ENCODE measurements around the gene HSPA1L. TPM values are rescaled to one million over a fixed set of nuclear protein-coding genes. Genes with fewer than 3 reads are reported as not detected.
A peak's percentile ranks its signal among the peaks of the same experiment; 100 is the strongest.

The HSPA1L gene
- total RNA-seq, 1 donor from 2014 or later = 0.98 TPM

- peaks cover 29% of the 10 kb centered on the region for H3K36me3 Mint-ChIP-seq (ENCODE audit: low read depth, unreplicated experiment)
- peak overlapping the region; percentile 97 for H3K4me3 Mint-ChIP-seq (ENCODE audit: unreplicated experiment)
- peak overlapping the region; percentile 91 for H3K9ac ChIP-seq (ENCODE audit: low read length)
- H3K4me1 ChIP-seq (ENCODE audit: insufficient read depth, low read length) = peaks cover 34% of the 10 kb centered on the region
- peak overlapping the region; percentile 100 for H3K27ac Mint-ChIP-seq (ENCODE audit: unreplicated experiment)
- H3K27me3 Mint-ChIP-seq (ENCODE audit: low read depth, unreplicated experiment) = no peaks in the 10 kb centered on the region
- peak overlapping the region; percentile 77 for H2AFZ ChIP-seq (ENCODE audit: low read depth, low read length)
- H3K79me2 ChIP-seq (ENCODE audit: insufficient read depth, low read length) = peaks cover 73% of the 10 kb centered on the region
- H3K36me3 ChIP-seq (ENCODE audit: insufficient read depth, low read length) = peaks cover 24% of the 10 kb centered on the region
- no peaks in the 10 kb centered on the region for H3K9me3 ChIP-seq (ENCODE audit: insufficient read depth, low read depth, low read length)
- no peak for FAIRE-seq
- peak overlapping the region; percentile 96 for H3K27ac ChIP-seq (ENCODE audit: low read depth, low read length)
- DNase-seq (ENCODE audit: low read depth) = peak; percentile 57
- H3K4me2 ChIP-seq (ENCODE audit: low read length) = peak overlapping the region; percentile 100
- H3K9me3 Mint-ChIP-seq (ENCODE audit: unreplicated experiment) = no peaks in the 10 kb centered on the region
- peaks cover 18% of the 10 kb centered on the region for H3K4me1 Mint-ChIP-seq (ENCODE audit: low read depth, unreplicated experiment)
- H3K4me3 ChIP-seq (ENCODE audit: insufficient read depth, low read depth, low read length) = peak overlapping the region; percentile 93
- H4K20me1 ChIP-seq (ENCODE audit: insufficient read depth, low read length) = peaks cover 45% of the 10 kb centered on the region
- H3K27me3 ChIP-seq (ENCODE audit: insufficient read depth, low read length) = no peaks in the 10 kb centered on the region
- TF ChIP-seq, protein P1, sequence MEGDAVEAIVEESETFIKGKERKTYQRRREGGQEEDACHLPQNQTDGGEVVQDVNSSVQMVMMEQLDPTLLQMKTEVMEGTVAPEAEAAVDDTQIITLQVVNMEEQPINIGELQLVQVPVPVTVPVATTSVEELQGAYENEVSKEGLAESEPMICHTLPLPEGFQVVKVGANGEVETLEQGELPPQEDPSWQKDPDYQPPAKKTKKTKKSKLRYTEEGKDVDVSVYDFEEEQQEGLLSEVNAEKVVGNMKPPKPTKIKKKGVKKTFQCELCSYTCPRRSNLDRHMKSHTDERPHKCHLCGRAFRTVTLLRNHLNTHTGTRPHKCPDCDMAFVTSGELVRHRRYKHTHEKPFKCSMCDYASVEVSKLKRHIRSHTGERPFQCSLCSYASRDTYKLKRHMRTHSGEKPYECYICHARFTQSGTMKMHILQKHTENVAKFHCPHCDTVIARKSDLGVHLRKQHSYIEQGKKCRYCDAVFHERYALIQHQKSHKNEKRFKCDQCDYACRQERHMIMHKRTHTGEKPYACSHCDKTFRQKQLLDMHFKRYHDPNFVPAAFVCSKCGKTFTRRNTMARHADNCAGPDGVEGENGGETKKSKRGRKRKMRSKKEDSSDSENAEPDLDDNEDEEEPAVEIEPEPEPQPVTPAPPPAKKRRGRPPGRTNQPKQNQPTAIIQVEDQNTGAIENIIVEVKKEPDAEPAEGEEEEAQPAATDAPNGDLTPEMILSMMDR (IDR thresholded peaks at IDR 0.05; ENCODE audit: insufficient read depth, low read depth, low read length) = no peak
- no peak for TF ChIP-seq EZH2 (IDR thresholded peaks at IDR 0.05; ENCODE audit: insufficient read depth, low read length)
Measured at GRCh38 chr6:31834367-31835250, 19.5 kb upstream of the HSPA1L start.

GRCh38 chr6:31831350-31832215, 16.5 kb upstream of the HSPA1L start:
- Mint-ChIP-seq H3K4me1 (ENCODE audit: low read depth, unreplicated experiment) (peaks cover 10% of the 10 kb centered on the region), H3K9me3 (ENCODE audit: unreplicated experiment) (no peaks in the 10 kb centered on the region), H3K4me3 (ENCODE audit: unreplicated experiment) (peak overlapping the region; percentile 96), H3K36me3 (ENCODE audit: low read depth, unreplicated experiment) (peaks cover 13% of the 10 kb centered on the region), H3K27ac (ENCODE audit: unreplicated experiment) (no peak overlapping the region), H3K27me3 (ENCODE audit: low read depth, unreplicated experiment) (no peaks in the 10 kb centered on the region)
- H3K4me1 ChIP-seq (ENCODE audit: insufficient read depth, low read length) = peaks cover 17% of the 10 kb centered on the region
- peaks cover 51% of the 10 kb centered on the region for H3K79me2 ChIP-seq (ENCODE audit: insufficient read depth, low read length)
- H3K9ac ChIP-seq (ENCODE audit: low read length) = no peak overlapping the region
- H3K27ac ChIP-seq (ENCODE audit: low read depth, low read length) = no peak overlapping the region
- DNase-seq (ENCODE audit: low read depth) = no peak
- H3K9me3 ChIP-seq (ENCODE audit: insufficient read depth, low read depth, low read length) = no peaks in the 10 kb centered on the region
- peaks cover 16% of the 10 kb centered on the region for H4K20me1 ChIP-seq (ENCODE audit: insufficient read depth, low read length)
- no peak for TF ChIP-seq EZH2 (IDR thresholded peaks at IDR 0.05; ENCODE audit: insufficient read depth, low read length)
- TF ChIP-seq, protein P1 (IDR thresholded peaks at IDR 0.05; ENCODE audit: insufficient read depth, low read depth, low read length) = no peak
- H3K36me3 ChIP-seq (ENCODE audit: insufficient read depth, low read length) = no peaks in the 10 kb centered on the region
- H3K27me3 ChIP-seq (ENCODE audit: insufficient read depth, low read length) = no peaks in the 10 kb centered on the region
- H3K4me2 ChIP-seq (ENCODE audit: low read length) = peak overlapping the region; percentile 87
- H3K4me3 ChIP-seq (ENCODE audit: insufficient read depth, low read depth, low read length) = no peak overlapping the region
- no peak overlapping the region for H2AFZ ChIP-seq (ENCODE audit: low read depth, low read length)
- FAIRE-seq = no peak

Measured in astrocyte (in vitro differentiated cells and primary cell).